ENCODE results near the gene PMF1. TPM values are rescaled to one million over a fixed set of nuclear protein-coding genes. Genes with fewer than 3 reads are reported as not detected.
A peak's percentile ranks its signal among the peaks of the same experiment; 100 is the strongest.

The PMF1 gene
- total and polyA plus RNA-seq, 2 donors (not counting 3 experiments of a cell fraction or from before 2014, with no cell fraction given), result 58.4 to 134 TPM

DNA sequence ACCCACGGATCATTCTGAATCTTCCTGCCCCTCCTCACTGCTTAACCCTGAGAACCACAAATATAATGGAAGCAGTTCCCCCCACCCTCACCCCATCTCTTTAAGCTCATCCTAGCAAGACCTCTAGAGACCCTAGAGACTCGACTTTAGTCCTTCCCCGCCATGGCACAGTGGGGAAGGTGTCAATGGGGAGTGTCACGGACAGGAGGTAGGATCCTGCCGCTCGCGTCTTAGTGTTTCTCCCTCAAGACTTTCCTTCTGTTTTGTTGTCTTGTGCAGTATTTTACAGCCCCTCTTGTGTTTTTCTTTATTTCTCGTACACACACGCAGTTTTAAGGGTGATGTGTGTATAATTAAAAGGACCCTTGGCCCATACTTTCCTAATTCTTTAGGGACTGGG lies 677 bp upstream of the PMF1 start:
- FAIRE-seq, result no peak
- TF ChIP-seq MAX (IDR thresholded peaks at IDR 0.05; ENCODE audit: insufficient read depth, insufficient read length), result no peak
- TF ChIP-seq POLR2A (IDR thresholded peaks at IDR 0.05; ENCODE audit: low read depth, low read length), result no peak
- TF ChIP-seq, protein P1, sequence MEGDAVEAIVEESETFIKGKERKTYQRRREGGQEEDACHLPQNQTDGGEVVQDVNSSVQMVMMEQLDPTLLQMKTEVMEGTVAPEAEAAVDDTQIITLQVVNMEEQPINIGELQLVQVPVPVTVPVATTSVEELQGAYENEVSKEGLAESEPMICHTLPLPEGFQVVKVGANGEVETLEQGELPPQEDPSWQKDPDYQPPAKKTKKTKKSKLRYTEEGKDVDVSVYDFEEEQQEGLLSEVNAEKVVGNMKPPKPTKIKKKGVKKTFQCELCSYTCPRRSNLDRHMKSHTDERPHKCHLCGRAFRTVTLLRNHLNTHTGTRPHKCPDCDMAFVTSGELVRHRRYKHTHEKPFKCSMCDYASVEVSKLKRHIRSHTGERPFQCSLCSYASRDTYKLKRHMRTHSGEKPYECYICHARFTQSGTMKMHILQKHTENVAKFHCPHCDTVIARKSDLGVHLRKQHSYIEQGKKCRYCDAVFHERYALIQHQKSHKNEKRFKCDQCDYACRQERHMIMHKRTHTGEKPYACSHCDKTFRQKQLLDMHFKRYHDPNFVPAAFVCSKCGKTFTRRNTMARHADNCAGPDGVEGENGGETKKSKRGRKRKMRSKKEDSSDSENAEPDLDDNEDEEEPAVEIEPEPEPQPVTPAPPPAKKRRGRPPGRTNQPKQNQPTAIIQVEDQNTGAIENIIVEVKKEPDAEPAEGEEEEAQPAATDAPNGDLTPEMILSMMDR (IDR thresholded peaks at IDR 0.05; ENCODE audit: extremely low read depth in 1 of 2, insufficient read depth in 1 of 2, low read depth in 1 of 2, low read length in 2 of 2), result no peak
- no peak for TF ChIP-seq EZH2 (IDR thresholded peaks at IDR 0.05; ENCODE audit: borderline replicate concordance, low read depth, low read length, severe bottlenecking)
- no peak for TF ChIP-seq MYC (IDR thresholded peaks at IDR 0.05; ENCODE audit: low read depth, low read length)
- no peak for TF ChIP-seq GATA2 (IDR thresholded peaks at IDR 0.05; ENCODE audit: insufficient read depth, insufficient read length, low read depth, low read length)
- no peak for TF ChIP-seq POLR2AphosphoS5 (IDR thresholded peaks at IDR 0.05; ENCODE audit: insufficient read depth, low read depth, low read length)
- no peak for TF ChIP-seq JUN (IDR thresholded peaks at IDR 0.05; ENCODE audit: borderline replicate concordance, insufficient read depth, insufficient read length, low read depth)
- TF ChIP-seq FOS (IDR thresholded peaks at IDR 0.05; ENCODE audit: borderline replicate concordance, insufficient read depth, low read length), result no peak
- intact Hi-C loops (cut with micrococcal nuclease), result loop anchor here (5.0 kb wide), 1 partner anchor 110 kb away; no protein-coding TSS in a partner anchor
- Histone ChIP-seq H3K9me1 (replicated peaks; ENCODE audit: control insufficient read depth, extremely low read depth, insufficient read depth, low read length) (no peaks in the 10 kb centered on the region), H3K4me1 (ENCODE audit: control insufficient read depth, extremely low read depth, insufficient read depth, low read length) (peaks cover 6% of the 10 kb centered on the region), H3K9me3 (replicated peaks; ENCODE audit: control insufficient read depth, insufficient read depth, low read length) (no peaks in the 10 kb centered on the region), H3K36me3 (ENCODE audit: control insufficient read depth in 2 of 2, extremely low read depth in 1 of 2, insufficient read depth in 2 of 2, low read length in 2 of 2) (peaks cover 0 to 15% of the 10 kb centered on the region in 2 experiments), H3K4me2 (ENCODE audit: insufficient read depth, low read length) (peak overlapping the region; percentile 89), H4K20me1 (replicated peaks; ENCODE audit: control insufficient read depth, extremely low read depth, insufficient read depth, low read length) (no peaks in the 10 kb centered on the region), H3K27ac (ENCODE audit: insufficient read depth, low read depth, low read length) (peak overlapping the region; percentile 97), H3K9ac (replicated peaks; ENCODE audit: extremely low read depth, insufficient read depth, low read length) (peak overlapping the region; percentile 99), H2AFZ (ENCODE audit: low read depth, low read length) (peak overlapping the region; percentile 1), H3K79me2 (ENCODE audit: control insufficient read depth, insufficient read depth, low read length) (peaks cover 6% of the 10 kb centered on the region), H3K4me3 (replicated peaks in 1 of 3; ENCODE audit: insufficient read depth in 1 of 3, low read depth in 1 of 3, low read length in 3 of 3) (peak overlapping the region in 1 of 3 experiments; percentile 79), H3K27me3 (ENCODE audit: control insufficient read depth in 2 of 2, insufficient read depth in 2 of 2, low read length in 2 of 2) (no peaks in the 10 kb centered on the region)
- ChIA-PET POLR2A (interaction anchor here (1.0 to 1.6 kb wide), 3 partner anchors 11 to 65 kb away, joined by 3 to 10 read pairs (median 3); no protein-coding TSS in a partner anchor), CTCF (interaction anchor here (1.0 to 4.6 kb wide), 9 partner anchors 11 to 108 kb away, joined by 3 to 43 read pairs (median 4); partner anchors contain the start of genes SLC25A44 and SMG5)
- dilution Hi-C loops (cut with MboI; ENCODE audit: extremely low pct_ligation_motif_present, low sequenced_read_pairs), result no loop called here
- no peak for DNase-seq (ENCODE audit: low read depth, low spot score)
- BruUV-seq (replicated peaks), result no TSS peak

Measured in endothelial cell of umbilical vein (primary cell).